GM12801 (cell line): ENCODE results near the gene JAG2.

Source experiments
- TF ChIP-seq, protein P1 (sequence below): IDR thresholded peaks from one replicate; pipeline ENCODE4 v1.5.1; 2011; ENCODE audit warnings: control low read depth; ENCODE audit not compliant: insufficient read length; ENCODE audit errors: extremely low read depth

JAG2 gene

DNA sequence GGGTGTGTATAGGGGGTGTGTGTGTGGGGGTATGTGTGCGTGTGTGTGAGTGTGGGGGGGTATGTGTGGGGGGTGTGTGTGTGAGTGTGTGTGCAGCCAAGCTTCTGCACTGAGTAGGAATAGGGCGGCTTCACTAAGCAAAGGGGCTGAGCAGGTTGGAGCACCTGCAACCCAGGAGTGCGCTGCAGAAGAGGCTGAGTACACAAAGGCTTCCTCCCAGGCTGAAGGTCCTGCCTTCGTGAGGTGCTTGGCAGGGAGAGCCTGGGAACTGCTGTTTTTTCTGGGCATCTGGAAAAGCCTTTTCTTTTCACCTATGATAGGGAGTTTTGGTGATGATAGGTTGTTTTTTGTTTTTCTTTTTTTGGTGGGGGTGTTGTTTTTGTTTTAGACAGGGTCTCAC is 18.5 kb upstream of the JAG2 start:
- TF ChIP-seq, protein P1, sequence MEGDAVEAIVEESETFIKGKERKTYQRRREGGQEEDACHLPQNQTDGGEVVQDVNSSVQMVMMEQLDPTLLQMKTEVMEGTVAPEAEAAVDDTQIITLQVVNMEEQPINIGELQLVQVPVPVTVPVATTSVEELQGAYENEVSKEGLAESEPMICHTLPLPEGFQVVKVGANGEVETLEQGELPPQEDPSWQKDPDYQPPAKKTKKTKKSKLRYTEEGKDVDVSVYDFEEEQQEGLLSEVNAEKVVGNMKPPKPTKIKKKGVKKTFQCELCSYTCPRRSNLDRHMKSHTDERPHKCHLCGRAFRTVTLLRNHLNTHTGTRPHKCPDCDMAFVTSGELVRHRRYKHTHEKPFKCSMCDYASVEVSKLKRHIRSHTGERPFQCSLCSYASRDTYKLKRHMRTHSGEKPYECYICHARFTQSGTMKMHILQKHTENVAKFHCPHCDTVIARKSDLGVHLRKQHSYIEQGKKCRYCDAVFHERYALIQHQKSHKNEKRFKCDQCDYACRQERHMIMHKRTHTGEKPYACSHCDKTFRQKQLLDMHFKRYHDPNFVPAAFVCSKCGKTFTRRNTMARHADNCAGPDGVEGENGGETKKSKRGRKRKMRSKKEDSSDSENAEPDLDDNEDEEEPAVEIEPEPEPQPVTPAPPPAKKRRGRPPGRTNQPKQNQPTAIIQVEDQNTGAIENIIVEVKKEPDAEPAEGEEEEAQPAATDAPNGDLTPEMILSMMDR: no peak

DNA sequence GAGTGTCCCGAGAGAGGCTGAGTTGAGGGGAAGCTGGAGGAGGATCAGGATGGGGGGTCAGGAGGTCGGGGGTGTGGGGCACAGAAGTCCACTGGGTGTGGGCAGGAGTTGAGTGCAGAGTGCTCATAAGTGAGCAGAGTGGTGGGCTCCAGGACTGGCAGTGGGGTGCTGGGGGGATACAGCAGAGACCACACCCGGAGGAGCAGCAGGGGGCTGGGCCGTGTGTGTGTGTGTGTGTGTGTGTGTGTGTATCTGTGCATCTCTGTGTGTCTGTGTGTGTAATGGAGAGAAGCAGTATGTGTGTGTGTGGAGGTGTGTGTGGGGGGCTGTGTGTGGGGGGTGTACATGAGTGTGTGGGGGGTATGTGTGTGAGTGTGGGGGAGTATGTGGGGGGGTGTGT is 17.4 kb upstream of the JAG2 start:
- TF ChIP-seq, protein P1: no peak

DNA sequence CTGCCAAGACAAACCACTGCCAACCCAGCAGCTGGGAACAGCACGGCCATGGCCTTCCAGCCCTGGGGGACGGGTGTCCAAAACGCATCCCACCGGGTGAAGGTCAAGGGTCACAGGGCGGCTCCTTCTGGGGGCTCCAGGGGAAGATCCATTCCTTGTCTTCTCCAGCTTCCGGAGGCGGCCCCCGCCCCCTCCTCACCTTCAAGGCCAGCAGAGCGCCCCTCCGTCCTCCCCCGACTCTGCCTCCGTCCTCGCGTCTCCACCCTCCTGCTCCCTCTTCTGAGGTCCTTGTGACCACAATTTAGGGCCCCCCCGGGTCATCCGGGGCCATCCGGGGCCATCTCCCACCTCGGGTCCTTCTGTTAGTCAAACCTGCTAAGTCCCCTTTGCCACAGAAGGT is 16.4 kb upstream of the JAG2 start:
- TF ChIP-seq, protein P1: no peak

DNA sequence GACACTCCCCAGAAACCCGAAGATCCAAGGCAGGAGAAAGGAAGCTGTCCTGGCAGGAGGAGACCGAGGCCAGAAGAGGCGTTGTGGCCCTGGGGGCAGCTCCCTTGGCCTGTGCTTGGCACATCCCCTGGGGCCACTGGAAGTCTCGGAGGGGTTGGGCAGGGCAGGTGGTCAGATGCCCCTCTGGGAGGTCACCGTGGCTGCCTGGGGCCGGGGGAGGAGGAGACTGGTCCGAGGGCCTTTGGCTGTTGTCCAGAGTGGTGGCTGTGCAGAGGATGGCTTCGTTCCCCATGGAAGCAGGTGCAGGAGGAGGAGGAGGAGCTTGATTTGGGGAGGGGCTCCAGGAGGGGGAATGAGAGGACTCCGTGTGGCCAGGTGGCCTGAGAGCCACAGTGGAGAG is 15.9 kb upstream of the JAG2 start:
- TF ChIP-seq, protein P1: no peak

DNA sequence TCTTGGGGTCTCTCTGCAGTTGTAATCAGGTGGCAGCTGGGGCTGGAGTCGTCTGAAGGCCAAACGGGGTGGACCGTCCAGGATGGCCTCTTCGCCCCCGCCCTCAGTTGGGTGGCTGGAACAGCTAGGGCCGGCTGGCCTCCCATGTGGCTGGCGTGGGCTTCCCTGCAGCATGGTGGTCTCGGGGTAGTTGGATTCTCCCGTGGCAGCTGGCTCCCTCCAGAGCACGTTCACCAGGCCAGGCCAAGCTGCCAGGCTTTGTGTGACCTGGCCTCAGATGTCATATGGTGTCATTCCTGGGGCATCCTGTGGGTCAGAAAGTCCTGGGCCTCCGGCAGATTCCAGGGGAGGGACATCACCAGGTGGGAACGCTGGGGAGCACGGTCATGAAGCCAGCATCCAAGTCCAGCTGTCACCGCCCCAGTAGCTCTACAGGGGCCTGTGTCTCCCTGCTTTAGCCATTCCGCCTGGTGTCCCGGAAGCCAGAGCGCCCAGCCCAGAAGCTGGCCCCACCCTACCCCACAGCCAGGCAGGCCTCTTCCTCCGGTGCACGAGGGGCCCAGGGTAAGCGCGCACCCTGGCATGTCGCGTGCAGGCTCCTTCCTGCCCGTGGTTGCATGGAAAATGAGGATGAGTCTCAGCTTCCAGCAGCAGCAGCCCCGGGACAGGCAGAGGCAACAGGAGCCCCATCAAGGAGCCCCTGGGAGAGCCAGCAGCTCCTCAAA is 13.9 kb upstream of the JAG2 start:
- TF ChIP-seq, protein P1: no peak

DNA sequence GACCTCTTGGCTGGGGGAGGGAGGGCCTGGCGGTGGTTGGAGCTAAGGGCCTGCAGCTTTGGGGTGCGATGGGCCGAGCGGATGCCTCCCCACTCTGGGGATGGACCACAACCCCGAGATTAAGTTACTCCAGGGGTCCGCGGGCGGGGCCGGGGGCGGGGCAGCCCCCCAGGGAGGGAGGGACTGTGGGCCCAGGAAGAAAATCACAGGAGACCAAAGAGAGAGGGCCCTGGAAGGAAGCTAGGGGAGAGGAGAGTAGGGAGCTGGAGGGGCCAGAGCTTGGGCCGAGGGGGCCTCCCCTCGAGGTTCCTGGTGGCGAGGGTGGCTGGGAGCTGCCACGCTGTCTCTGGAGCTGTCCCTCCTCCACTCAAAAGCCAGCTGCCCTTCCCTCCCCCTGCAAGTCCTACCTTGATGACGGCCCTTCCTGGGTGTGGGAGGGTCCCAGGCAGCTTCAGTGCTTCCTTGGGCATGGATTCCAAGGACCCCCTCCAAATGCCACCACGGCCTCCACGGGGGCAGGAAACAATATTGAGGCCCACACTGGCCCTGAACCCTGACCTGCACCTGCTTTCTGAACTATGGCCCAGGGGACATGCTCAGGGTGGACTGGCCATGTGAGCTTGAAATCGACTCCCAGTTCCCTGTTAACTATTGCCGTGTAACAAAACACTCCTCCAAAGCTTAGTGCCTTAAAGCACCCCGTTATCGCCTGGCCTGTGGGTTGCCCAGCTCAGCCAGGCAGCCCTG is 13.1 kb upstream of the JAG2 start:
- TF ChIP-seq, protein P1: no peak

DNA sequence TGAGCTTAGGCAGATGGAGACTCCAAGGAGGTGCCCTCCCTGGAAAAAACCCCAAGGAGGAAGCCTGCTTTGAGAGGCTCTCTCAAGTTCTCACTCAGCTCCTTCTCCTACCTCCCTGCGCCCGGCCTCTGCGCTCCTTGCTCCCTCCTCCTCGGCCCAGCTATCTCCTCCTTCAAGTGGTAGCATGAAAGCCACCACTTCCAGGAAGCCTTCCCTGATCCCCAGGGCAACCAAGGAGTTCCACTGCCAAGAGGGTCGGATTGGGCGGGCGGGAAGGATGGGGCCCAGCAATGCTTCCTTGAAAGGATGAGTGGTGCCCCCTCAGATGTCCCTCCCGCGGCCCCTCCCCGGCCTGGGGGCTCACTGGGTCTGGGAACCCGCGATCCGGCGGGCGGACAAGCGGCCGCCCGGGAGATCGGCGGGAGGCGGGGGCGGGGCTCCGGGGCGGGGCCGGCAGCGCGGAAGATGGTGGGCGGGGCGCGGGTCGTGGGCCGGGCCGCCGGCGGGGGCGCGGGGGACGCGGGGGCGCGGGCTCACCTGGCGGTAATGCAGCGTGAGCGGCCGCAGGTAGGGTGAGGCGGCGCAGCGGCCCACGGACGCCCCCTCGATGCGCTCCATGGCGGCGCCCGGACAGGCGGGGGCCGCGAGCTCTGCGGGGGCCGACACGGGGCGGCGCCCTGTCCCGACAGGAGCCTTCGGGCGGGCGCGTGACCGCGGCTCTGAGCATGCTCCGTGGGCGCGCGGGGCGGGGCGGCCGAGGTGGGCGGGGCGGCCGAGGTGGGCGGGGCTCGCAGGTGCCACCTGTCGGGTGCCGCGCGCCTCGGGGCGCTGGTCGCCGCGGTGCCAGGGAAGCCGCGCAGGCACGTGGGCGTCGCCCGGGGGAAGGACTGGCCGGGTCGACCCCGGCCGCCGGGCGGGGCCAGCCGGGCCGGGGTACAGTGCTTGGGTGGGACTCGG is 12.3 kb upstream of the JAG2 start, which contains the start of gene NUDT14:
Gene NUDT14, minus strand, starts transcription at position 721 of the 957 bp plus-strand sequence. Its CDS starts 103 bp downstream, at position 618.
- TF ChIP-seq, protein P1: no peak
